ENCODE measurements around the gene DDX50. TPM values are rescaled to one million over a fixed set of nuclear protein-coding genes. Genes with fewer than 3 reads are reported as not detected.

The DDX50 gene
- total RNA-seq, 1 experiment from 2014 or later, result 50.7 TPM

GRCh38 chr10:68899186-68899745, 1.8 kb upstream of the DDX50 start:
- Histone ChIP-seq H2BK5ac (ENCODE audit: insufficient read length, low read length) (no peak overlapping the region), H2BK20ac (ENCODE audit: low read depth, low read length, poor library complexity, severe bottlenecking) (no peak overlapping the region), H3K14ac (ENCODE audit: insufficient read depth, low read length) (no peak overlapping the region), H4K8ac (replicated peaks; ENCODE audit: insufficient read length, low read depth, low read length) (no peak overlapping the region), H3K27ac (ENCODE audit: insufficient read length, low read depth, low read length) (no peak overlapping the region), H3T11ph (ENCODE audit: low read length) (no peak overlapping the region), H3K4me2 (ENCODE audit: insufficient read depth, insufficient read length, low read length) (no peak overlapping the region), H3K23me2 (ENCODE audit: insufficient read length, low read depth, low read length, poor library complexity, severe bottlenecking) (peaks cover 9% of the 10 kb centered on the region), H2BK15ac (ENCODE audit: low read depth, low read length) (no peak overlapping the region), H3K79me2 (ENCODE audit: insufficient read depth, low read length) (peaks cover 8% of the 10 kb centered on the region; the same call in 1 of the 2 replicates), H3K18ac (ENCODE audit: insufficient read length, low read depth, low read length) (no peak overlapping the region), H3K4me1 (ENCODE audit: insufficient read depth, low read length) (no peaks in the 10 kb centered on the region), H3K56ac (ENCODE audit: insufficient read length, low read depth, low read length) (no peak overlapping the region), H3K23ac (ENCODE audit: insufficient read length, low read depth, low read length) (no peak overlapping the region), H3K79me1 (ENCODE audit: insufficient read depth, low read depth, low read length, poor library complexity, severe bottlenecking) (no peaks in the 10 kb centered on the region), H4K91ac (ENCODE audit: insufficient read length, low read depth, low read length) (no peak overlapping the region), H2BK12ac (ENCODE audit: insufficient read length, low read depth, low read length) (no peak overlapping the region), H3K9ac (ENCODE audit: extremely low read depth, insufficient read length, low read length) (no peak overlapping the region), H3K9me3 (ENCODE audit: control insufficient read depth, low read depth, low read length) (no peaks in the 10 kb centered on the region), H2BK120ac (ENCODE audit: low read depth, low read length, poor library complexity, severe bottlenecking) (no peak overlapping the region), H4K20me1 (ENCODE audit: control insufficient read depth, insufficient read depth, insufficient read length) (no peaks in the 10 kb centered on the region), H2AFZ (ENCODE audit: low read length) (no peak overlapping the region), H3K27me3 (ENCODE audit: insufficient read depth, low read length) (no peaks in the 10 kb centered on the region), H4K5ac (ENCODE audit: insufficient read length, low read depth, low read length) (no peak overlapping the region), H2AK5ac (ENCODE audit: insufficient read length, low read length) (no peak overlapping the region), H3K4ac (ENCODE audit: low read depth, low read length) (no peak overlapping the region)
- no peak for TF ChIP-seq CTCF (conservative IDR thresholded peaks at IDR 0.05)
- no CpG with 5 or more reads among the region's 8 CpGs for WGBS (ENCODE audit: extremely low coverage, insufficient read length, low lambda C conversion rate)
- Mint-ChIP-seq H3K9me3 (no peaks in the 10 kb centered on the region), H3K27ac (no peak overlapping the region), H3K4me3 (no peak overlapping the region), H3K27me3 (ENCODE audit: low read depth) (peaks cover 2% of the 10 kb centered on the region), H3K36me3 (ENCODE audit: insufficient read depth in 1 of 3, low read depth in 3 of 3) (peaks cover 5 to 8% (median 8%) of the 10 kb centered on the region in 3 experiments; a peak in 5 of 7 replicates), H3K4me1 (peaks cover 20 to 22% of the 10 kb centered on the region in 2 experiments)
- DNase-seq, result no peak

All from H9 (cell line).